ENCODE data around the gene GPATCH1. TPM values are rescaled to one million over a fixed set of nuclear protein-coding genes. Genes with fewer than 3 reads are reported as not detected.

Gene GPATCH1
- total RNA-seq, 1 donor from 2014 or later: 9.6 TPM

DNA sequence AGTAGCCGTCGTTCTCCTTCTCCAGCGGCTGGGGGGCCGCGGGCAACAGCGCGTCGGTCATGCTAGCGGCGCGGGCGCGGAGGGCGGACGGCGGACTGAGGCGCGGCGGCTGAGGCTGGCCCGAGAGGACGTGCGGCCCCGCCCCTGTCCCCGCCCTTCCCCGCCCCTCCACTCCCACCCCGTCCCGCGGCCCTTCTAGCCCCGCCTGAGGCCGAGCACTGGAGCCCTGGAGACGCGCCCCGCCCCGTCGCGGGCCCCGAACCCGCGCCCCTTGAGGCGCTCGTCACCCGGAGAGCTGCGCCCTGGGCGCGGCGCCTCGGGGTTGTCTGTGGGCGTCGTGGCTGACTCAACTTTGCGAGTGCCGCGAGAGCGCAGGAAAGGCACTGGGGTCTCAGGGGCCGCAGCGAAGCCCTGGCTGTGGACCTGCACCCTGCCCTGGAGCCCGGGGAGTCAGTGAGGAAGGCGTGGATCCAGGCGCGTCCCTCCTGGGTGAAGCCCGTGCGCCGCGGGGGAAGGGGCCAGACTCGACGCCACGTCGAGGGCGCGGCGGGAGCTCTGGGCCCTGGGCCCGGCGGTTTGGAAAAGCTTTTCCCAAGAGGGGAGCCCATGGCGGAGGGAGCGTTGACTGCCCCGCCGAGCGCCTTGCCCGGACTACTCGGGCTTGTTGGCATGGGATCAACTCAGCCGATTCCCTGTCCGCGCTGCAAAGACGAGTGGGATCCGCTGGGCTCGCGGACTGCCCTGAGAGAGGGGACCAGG lies 16.0 kb upstream of the GPATCH1 start, which contains the start of gene RHPN2:
RHPN2 (minus strand) TSS at position 97 of the 759 bp plus-strand sequence; CDS start at position 61, 36 bp downstream.
- intact Hi-C loops (cut with DNase I): no loop called here
- peaks cover 16% of the 10 kb centered on the region for H3K4me1 ChIP-seq
- no peaks in the 10 kb centered on the region for H3K9me3 ChIP-seq
- H3K27ac ChIP-seq: no peak within 1 kb of the TSS
- peak within 1 kb of the TSS; percentile 46 to 77 for H3K4me3 ChIP-seq
- no peak for DNase-seq (ENCODE audit: extremely low spot score in 2 of 2)
- peak in 1 of 2 donors; percentile 11 for TF ChIP-seq POLR2AphosphoS5 (IDR thresholded peaks at IDR 0.05; ENCODE audit: insufficient read depth in 1 of 2, low read depth in 1 of 2)
- no peak for TF ChIP-seq POLR2A (IDR thresholded peaks at IDR 0.05)
- TF ChIP-seq, protein P1, sequence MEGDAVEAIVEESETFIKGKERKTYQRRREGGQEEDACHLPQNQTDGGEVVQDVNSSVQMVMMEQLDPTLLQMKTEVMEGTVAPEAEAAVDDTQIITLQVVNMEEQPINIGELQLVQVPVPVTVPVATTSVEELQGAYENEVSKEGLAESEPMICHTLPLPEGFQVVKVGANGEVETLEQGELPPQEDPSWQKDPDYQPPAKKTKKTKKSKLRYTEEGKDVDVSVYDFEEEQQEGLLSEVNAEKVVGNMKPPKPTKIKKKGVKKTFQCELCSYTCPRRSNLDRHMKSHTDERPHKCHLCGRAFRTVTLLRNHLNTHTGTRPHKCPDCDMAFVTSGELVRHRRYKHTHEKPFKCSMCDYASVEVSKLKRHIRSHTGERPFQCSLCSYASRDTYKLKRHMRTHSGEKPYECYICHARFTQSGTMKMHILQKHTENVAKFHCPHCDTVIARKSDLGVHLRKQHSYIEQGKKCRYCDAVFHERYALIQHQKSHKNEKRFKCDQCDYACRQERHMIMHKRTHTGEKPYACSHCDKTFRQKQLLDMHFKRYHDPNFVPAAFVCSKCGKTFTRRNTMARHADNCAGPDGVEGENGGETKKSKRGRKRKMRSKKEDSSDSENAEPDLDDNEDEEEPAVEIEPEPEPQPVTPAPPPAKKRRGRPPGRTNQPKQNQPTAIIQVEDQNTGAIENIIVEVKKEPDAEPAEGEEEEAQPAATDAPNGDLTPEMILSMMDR (IDR thresholded peaks at IDR 0.05): no peak
- no peaks in the 10 kb centered on the region for H3K27me3 ChIP-seq
- no peaks in the 10 kb centered on the region for H3K36me3 ChIP-seq

DNA sequence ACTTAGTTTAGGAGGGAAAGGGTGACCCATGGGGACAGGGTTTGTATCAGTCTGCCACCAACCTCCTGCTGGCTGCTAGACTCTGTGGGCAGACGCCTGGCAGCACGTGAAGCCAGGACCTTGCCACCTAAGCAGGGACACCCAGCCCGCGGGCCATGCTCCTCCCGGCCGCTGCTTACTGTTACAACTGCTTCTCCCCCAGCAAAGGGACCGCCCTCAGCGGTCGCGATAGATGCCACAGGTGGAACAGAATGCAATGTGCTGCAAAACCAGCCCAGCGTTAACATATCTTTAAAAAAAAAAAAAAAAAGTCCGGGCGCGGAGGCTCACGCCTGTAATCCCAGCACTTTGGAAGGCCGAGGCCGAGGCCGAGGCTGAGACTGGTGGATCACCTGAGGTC lies 14.4 kb upstream of the GPATCH1 start:
- Histone ChIP-seq H3K27me3 (no peaks in the 10 kb centered on the region), H3K27ac (no peak overlapping the region), H3K4me1 (peaks cover 16% of the 10 kb centered on the region), H3K4me3 (no peak overlapping the region), H3K9me3 (no peaks in the 10 kb centered on the region), H3K36me3 (no peaks in the 10 kb centered on the region)
- no peak for DNase-seq (ENCODE audit: extremely low spot score in 2 of 2)
- TF ChIP-seq POLR2AphosphoS5 (IDR thresholded peaks at IDR 0.05; ENCODE audit: insufficient read depth in 1 of 2, low read depth in 1 of 2): no peak
- TF ChIP-seq, protein P1 (IDR thresholded peaks at IDR 0.05): no peak
- no peak for TF ChIP-seq POLR2A (IDR thresholded peaks at IDR 0.05)
- intact Hi-C loops (cut with DNase I): no loop called here

DNA sequence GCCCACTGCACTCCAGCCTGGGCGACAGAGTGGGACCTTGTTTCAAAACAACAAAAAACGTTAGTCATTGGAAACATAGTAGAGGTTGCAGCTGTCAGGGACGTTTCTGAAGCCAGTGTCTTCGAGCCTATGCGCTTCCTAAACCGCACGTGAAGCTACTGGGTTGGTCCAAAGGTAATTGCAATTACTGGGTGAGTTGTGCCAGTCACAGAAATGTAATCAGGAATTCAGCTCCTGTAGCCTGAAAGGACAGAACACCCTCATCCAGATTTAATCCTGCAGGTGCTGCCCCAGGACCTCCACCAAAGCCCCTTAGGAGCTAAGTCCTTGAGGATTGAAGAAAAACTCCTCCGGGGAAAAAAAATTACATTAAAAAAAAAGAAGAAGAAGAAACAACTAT lies 13.9 kb upstream of the GPATCH1 start:
- H3K4me3 ChIP-seq: no peak overlapping the region
- no peak overlapping the region for H3K27ac ChIP-seq
- H3K9me3 ChIP-seq: no peaks in the 10 kb centered on the region
- TF ChIP-seq, protein P1 (IDR thresholded peaks at IDR 0.05): no peak
- TF ChIP-seq POLR2AphosphoS5 (IDR thresholded peaks at IDR 0.05; ENCODE audit: insufficient read depth in 1 of 2, low read depth in 1 of 2) (no peak), POLR2A (IDR thresholded peaks at IDR 0.05) (no peak)
- H3K36me3 ChIP-seq: no peaks in the 10 kb centered on the region
- H3K27me3 ChIP-seq: no peaks in the 10 kb centered on the region
- intact Hi-C loops (cut with DNase I): no loop called here
- DNase-seq (ENCODE audit: extremely low spot score in 2 of 2): no peak
- H3K4me1 ChIP-seq: peaks cover 16% of the 10 kb centered on the region

DNA sequence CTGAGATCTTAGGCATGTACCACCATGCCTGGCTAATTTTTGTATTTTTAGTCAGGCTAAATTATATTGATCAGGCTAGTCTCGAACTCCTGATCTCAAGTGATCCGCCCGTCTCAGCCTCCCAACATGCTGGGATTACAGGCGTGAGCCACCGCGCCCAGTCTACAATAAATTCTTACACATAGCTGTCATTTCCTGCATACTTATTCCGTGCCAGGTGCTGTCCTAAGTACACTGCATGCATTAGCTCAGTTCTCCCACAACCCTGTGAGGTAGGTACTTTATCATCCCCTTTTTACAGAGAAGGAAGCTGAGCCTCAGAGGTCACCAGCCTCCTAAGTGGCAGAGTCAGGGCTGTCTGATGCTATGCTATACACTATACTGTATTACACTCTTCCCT lies 9.1 kb upstream of the GPATCH1 start:
- Histone ChIP-seq H3K27ac (no peak overlapping the region), H3K36me3 (no peaks in the 10 kb centered on the region), H3K4me1 (no peaks in the 10 kb centered on the region), H3K27me3 (no peaks in the 10 kb centered on the region), H3K4me3 (no peak overlapping the region), H3K9me3 (no peaks in the 10 kb centered on the region)
- TF ChIP-seq, protein P1 (IDR thresholded peaks at IDR 0.05): no peak
- no peak for TF ChIP-seq POLR2AphosphoS5 (IDR thresholded peaks at IDR 0.05; ENCODE audit: insufficient read depth in 1 of 2, low read depth in 1 of 2)
- TF ChIP-seq POLR2A (IDR thresholded peaks at IDR 0.05): no peak
- no peak for DNase-seq (ENCODE audit: extremely low spot score in 2 of 2)
- intact Hi-C loops (cut with DNase I): no loop called here

DNA sequence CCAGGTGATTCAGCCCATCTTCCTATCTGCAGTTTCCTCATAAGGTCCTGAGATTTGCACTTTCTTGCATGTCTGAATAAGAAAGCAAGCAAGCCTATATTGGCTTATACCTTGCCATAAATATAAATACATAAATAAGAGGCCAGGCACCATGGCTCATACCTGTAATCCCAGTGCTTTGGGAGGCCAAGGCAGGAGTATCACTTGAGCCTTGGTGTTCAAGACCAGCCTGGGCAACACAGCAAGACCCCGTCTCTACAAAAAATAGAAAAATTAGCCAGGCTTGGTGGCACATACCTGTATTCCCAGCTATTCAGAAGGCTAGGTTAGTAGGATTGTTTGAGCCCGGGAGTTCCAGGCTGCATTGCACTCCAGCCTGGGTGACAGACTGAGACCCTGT lies 5.5 kb upstream of the GPATCH1 start:
- Histone ChIP-seq H3K4me3 (no peak overlapping the region), H3K9me3 (no peaks in the 10 kb centered on the region), H3K27ac (no peak overlapping the region), H3K27me3 (no peaks in the 10 kb centered on the region), H3K4me1 (peaks cover 4% of the 10 kb centered on the region), H3K36me3 (no peaks in the 10 kb centered on the region)
- intact Hi-C loops (cut with DNase I): no loop called here
- no peak for DNase-seq (ENCODE audit: extremely low spot score in 2 of 2)
- TF ChIP-seq, protein P1 (IDR thresholded peaks at IDR 0.05): no peak
- no peak for TF ChIP-seq POLR2A (IDR thresholded peaks at IDR 0.05)
- no peak for TF ChIP-seq POLR2AphosphoS5 (IDR thresholded peaks at IDR 0.05; ENCODE audit: insufficient read depth in 1 of 2, low read depth in 1 of 2)
